MM.1S (cell line): ENCODE measurements around the gene ISG15.

Experiments used
- DNase-seq: peaks from one replicate; pipeline ENCODE4 v3.0.0-alpha.2; 2015
- H2AFZ ChIP-seq: fragments of 300-600 bp; sonication (generic); 2 replicates; pipeline ENCODE4 v1.6.0; 2016; ENCODE audit warnings: antibody characterized with exemption, low read length
- H3F3A ChIP-seq: fragments of 300-600 bp; sonication (generic); 2 replicates; pipeline ENCODE4 v1.6.1; 2016; ENCODE audit warnings: mild to moderate bottlenecking, antibody characterized with exemption, low read length, moderate library complexity, mixed read lengths; ENCODE audit not compliant: insufficient read depth
- H3K27ac ChIP-seq: fragments of 300-600 bp; sonication (generic); 2 replicates; pipeline ENCODE4 v1.5.1; 2016; ENCODE audit warnings: mild to moderate bottlenecking, low read length
- H3K27me3 ChIP-seq: fragments of 300-600 bp; sonication (generic); replicated peaks from 2 replicates; pipeline ENCODE4 v1.6.0; 2016; ENCODE audit warnings: low read length; ENCODE audit not compliant: insufficient read depth
- H3K36me3 ChIP-seq: fragments of 300-600 bp; sonication (generic); replicated peaks from 2 replicates; pipeline ENCODE4 v1.6.1; 2016; ENCODE audit warnings: mild to moderate bottlenecking, low read length, mixed read lengths; ENCODE audit not compliant: insufficient read depth
- H3K4me1 ChIP-seq: fragments of 300-600 bp; sonication (generic); 2 replicates; pipeline ENCODE4 v1.6.1; 2016; ENCODE audit warnings: low read length, mixed read lengths
- H3K4me2 ChIP-seq: fragments of 300-600 bp; sonication (generic); 2 replicates; pipeline ENCODE4 v1.6.0; 2016; ENCODE audit warnings: low read depth, low read length
- H3K4me3 ChIP-seq: fragments of 300-600 bp; sonication (generic); 2 replicates; pipeline ENCODE4 v1.5.1; 2016; ENCODE audit warnings: low read length, mixed read lengths
- H3K79me2 ChIP-seq: fragments of 300-600 bp; sonication (generic); 2 replicates; pipeline ENCODE4 v1.6.1; 2016; ENCODE audit warnings: mixed run types, low read length, mixed read lengths
- H3K9ac ChIP-seq: fragments of 300-600 bp; sonication (generic); 2 replicates; pipeline ENCODE4 v1.6.1; 2016; ENCODE audit warnings: low read length, mixed read lengths
- H3K9me2 ChIP-seq: fragments of 300-600 bp; sonication (generic); replicated peaks from 2 replicates; pipeline ENCODE4 v1.6.1; 2016; ENCODE audit warnings: mild to moderate bottlenecking, low read length, mixed read lengths; ENCODE audit not compliant: insufficient read depth
- H3K9me3 ChIP-seq: fragments of 300-600 bp; sonication (generic); replicated peaks from 2 replicates; pipeline ENCODE4 v1.6.1; 2016; ENCODE audit warnings: mild to moderate bottlenecking, low read length, mixed read lengths; ENCODE audit not compliant: insufficient read depth
- H4K20me1 ChIP-seq: fragments of 300-600 bp; sonication (generic); 2 replicates; pipeline ENCODE4 v1.6.1; 2016; ENCODE audit warnings: mild to moderate bottlenecking, low read length, moderate library complexity, mixed read lengths; ENCODE audit not compliant: insufficient read depth
- EZH2 ChIP-seq: fragments of 300-600 bp; sonication (generic); optimal IDR thresholded peaks from 2 replicates; pipeline ENCODE3; 2017; ENCODE audit warnings: low read depth, mild to moderate bottlenecking, antibody characterized with exemption, low read length, mixed read lengths
- EZH2phosphoT487 ChIP-seq: fragments of 300-600 bp; sonication (generic); IDR thresholded peaks from 2 replicates; pipeline ENCODE4 v1.6.1; 2018; ENCODE audit warnings: antibody characterized with exemption, low read length
- TF ChIP-seq, protein P1 (sequence below): fragments of 300-600 bp; sonication (generic); IDR thresholded peaks from 2 replicates; pipeline ENCODE4 v1.5.1; 2016; ENCODE audit warnings: antibody characterized with exemption, low read length, mixed read lengths

ISG15 gene

DNA sequence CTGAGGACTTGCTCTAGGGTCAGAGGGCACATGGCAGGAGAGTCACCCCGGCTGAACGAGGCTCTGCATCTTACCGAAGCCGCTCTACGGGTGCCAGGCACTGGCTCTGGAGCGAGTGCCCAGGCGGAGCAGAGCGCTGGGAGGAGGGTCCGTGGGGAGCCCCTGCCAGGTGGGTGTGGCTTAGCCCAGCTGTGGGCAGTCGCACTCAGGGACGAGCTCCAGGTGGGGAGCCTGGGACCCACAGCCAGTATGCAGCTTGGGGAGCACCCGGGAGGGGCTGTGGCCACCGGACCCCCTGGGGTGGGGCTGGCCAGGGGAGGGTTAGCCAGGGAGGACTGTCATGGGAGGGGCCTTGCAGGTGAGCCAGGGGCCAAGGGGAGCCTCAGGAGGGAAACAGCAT is 10.4 kb downstream of the ISG15 start:
- Histone ChIP-seq H3K36me3 (no peaks in the 10 kb centered on the region), H3K4me1 (no peaks in the 10 kb centered on the region), H3K4me2 (no peak overlapping the region), H3K9me2 (no peaks in the 10 kb centered on the region), H3K27ac (no peak overlapping the region), H3K9me3 (no peaks in the 10 kb centered on the region), H3K79me2 (no peaks in the 10 kb centered on the region), H2AFZ (no peak overlapping the region), H3K27me3 (peaks cover 77% of the 10 kb centered on the region), H4K20me1 (no peaks in the 10 kb centered on the region), H3F3A (no peaks in the 10 kb centered on the region), H3K4me3 (no peak overlapping the region), H3K9ac (no peak overlapping the region)
- TF ChIP-seq EZH2 (no peak), EZH2phosphoT487 (no peak)
- TF ChIP-seq, protein P1, sequence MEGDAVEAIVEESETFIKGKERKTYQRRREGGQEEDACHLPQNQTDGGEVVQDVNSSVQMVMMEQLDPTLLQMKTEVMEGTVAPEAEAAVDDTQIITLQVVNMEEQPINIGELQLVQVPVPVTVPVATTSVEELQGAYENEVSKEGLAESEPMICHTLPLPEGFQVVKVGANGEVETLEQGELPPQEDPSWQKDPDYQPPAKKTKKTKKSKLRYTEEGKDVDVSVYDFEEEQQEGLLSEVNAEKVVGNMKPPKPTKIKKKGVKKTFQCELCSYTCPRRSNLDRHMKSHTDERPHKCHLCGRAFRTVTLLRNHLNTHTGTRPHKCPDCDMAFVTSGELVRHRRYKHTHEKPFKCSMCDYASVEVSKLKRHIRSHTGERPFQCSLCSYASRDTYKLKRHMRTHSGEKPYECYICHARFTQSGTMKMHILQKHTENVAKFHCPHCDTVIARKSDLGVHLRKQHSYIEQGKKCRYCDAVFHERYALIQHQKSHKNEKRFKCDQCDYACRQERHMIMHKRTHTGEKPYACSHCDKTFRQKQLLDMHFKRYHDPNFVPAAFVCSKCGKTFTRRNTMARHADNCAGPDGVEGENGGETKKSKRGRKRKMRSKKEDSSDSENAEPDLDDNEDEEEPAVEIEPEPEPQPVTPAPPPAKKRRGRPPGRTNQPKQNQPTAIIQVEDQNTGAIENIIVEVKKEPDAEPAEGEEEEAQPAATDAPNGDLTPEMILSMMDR: no peak
- no peak for DNase-seq

DNA sequence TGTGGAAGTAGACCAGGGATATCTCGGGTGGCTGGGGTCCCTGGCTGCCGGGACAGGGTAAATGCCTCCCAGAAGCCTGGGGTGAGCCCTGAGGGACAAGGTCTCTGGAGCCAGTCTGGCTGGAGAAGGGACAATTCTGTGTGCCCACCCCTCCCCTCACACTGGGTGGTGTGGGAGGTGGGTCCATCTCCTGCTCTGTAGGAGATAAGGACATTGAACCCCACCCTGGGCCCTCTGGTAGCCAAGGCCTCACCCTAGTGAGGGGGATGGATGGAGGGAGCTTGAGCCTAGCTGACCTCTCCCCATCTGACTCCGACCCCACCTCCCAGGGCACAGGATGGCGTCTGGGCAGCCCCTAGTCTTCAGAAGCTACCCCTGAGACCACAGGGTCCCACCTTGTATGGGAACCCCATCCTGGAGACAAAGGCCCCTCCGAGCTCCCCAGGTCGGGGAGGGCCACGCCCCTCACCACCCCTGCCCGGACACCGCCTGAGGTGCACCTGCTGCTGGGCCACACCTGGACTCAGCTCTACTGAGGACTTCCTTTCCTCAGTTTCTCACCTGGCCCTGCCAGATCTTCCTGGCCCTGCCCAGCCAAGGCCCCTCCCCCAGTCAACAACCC is 11.0 kb downstream of the ISG15 start:
- no peaks in the 10 kb centered on the region for H4K20me1 ChIP-seq
- no peaks in the 10 kb centered on the region for H3K4me1 ChIP-seq
- H3K4me3 ChIP-seq: no peak overlapping the region
- no peak for TF ChIP-seq EZH2
- no peak for TF ChIP-seq EZH2phosphoT487
- TF ChIP-seq, protein P1: no peak
- no peak for DNase-seq
- no peak overlapping the region for H3K9ac ChIP-seq
- H3K9me2 ChIP-seq: no peaks in the 10 kb centered on the region
- no peak overlapping the region for H3K27ac ChIP-seq
- H3F3A ChIP-seq: no peaks in the 10 kb centered on the region
- H3K36me3 ChIP-seq: no peaks in the 10 kb centered on the region
- no peak overlapping the region for H2AFZ ChIP-seq
- peaks cover 77% of the 10 kb centered on the region for H3K27me3 ChIP-seq
- H3K9me3 ChIP-seq: no peaks in the 10 kb centered on the region
- no peak overlapping the region for H3K4me2 ChIP-seq
- H3K79me2 ChIP-seq: no peaks in the 10 kb centered on the region

DNA sequence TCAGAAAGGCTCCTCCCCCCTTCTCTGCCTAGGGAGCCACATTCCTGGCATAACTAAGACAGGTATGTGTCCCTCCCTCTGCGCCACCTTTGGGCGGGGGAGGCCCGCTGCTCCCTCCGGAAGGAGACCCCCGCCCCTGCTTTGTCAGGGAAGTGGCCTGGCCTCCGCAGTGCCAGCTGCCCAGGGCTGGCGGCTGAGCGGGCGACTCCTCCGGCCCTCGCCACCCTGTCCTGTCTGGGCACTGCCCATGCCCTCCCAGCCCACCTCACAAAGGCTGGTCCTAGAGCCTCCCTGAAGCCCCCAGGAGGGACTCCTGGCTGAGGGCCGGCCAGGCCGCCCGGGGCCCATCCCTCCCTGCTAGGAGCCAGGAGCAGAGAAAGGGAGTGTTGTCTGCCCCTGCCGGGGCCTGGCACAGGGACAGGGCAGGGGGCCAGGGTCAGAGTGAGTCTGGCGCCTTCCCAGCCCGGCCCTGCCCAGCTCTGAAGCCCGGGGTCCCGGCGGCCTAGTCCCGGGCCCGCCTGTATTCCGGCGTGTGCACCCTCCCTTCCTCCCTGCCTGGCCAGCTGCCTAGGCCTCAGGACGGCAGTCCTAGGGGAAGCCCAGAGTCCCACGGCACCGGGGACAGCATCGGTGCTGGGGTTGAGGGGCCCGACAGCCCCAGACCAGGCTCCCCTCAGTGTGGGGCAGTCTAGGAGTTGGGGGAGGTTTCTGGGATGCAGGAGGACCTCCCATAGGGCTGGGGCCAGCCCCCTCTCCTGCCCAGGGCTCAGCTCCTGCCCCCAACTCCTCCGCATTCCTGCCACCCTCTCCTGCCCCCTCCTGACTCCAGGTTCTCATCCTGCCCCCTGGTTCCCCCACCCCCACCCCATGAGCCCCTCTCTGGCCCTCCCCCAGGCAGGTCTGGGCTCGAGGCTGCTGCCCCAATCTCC is 11.7 kb downstream of the ISG15 start:
- Histone ChIP-seq H3K9ac (no peak overlapping the region), H3K9me3 (no peaks in the 10 kb centered on the region), H4K20me1 (no peaks in the 10 kb centered on the region), H3K27me3 (peaks cover 77% of the 10 kb centered on the region), H3K4me1 (no peaks in the 10 kb centered on the region), H3K27ac (no peak overlapping the region), H3K4me3 (no peak overlapping the region), H3F3A (no peaks in the 10 kb centered on the region), H3K79me2 (no peaks in the 10 kb centered on the region), H3K4me2 (no peak overlapping the region), H3K36me3 (no peaks in the 10 kb centered on the region), H2AFZ (no peak overlapping the region), H3K9me2 (no peaks in the 10 kb centered on the region)
- DNase-seq: no peak
- TF ChIP-seq, protein P1: no peak
- TF ChIP-seq EZH2phosphoT487: no peak
- no peak for TF ChIP-seq EZH2
